GM12875 (cell line): ENCODE measurements around the gene DENND1C.

ENCODE experiments used
- H3K4me3 ChIP-seq: one replicate; pipeline ENCODE4 v1.5.1; 2011; ENCODE audit warnings: low read depth, low read length, control low read depth
- TF ChIP-seq, protein P1 (sequence below): IDR thresholded peaks from 2 replicates; pipeline ENCODE4 v1.5.1; 2011; ENCODE audit warnings: low read depth, mild to moderate bottlenecking, control low read depth, inconsistent platforms, low read length, moderate library complexity, borderline replicate concordance; ENCODE audit not compliant: insufficient read depth

DENND1C gene

GRCh38 chr19:6501740-6502648 lies 20.4 kb upstream of the DENND1C start, which contains the start of gene TUBB4A:
Gene TUBB4A (minus strand): TSS chr19:6502309. CDS start chr19:6502212, 97 bp downstream.
- TF ChIP-seq, protein P1, sequence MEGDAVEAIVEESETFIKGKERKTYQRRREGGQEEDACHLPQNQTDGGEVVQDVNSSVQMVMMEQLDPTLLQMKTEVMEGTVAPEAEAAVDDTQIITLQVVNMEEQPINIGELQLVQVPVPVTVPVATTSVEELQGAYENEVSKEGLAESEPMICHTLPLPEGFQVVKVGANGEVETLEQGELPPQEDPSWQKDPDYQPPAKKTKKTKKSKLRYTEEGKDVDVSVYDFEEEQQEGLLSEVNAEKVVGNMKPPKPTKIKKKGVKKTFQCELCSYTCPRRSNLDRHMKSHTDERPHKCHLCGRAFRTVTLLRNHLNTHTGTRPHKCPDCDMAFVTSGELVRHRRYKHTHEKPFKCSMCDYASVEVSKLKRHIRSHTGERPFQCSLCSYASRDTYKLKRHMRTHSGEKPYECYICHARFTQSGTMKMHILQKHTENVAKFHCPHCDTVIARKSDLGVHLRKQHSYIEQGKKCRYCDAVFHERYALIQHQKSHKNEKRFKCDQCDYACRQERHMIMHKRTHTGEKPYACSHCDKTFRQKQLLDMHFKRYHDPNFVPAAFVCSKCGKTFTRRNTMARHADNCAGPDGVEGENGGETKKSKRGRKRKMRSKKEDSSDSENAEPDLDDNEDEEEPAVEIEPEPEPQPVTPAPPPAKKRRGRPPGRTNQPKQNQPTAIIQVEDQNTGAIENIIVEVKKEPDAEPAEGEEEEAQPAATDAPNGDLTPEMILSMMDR: no peak
- peak within 1 kb of the TSS; percentile 48 for H3K4me3 ChIP-seq

GRCh38 chr19:6500837-6501739 lies 19.5 kb upstream of the DENND1C start:
- no peak overlapping the region for H3K4me3 ChIP-seq
- TF ChIP-seq, protein P1: no peak

DNA sequence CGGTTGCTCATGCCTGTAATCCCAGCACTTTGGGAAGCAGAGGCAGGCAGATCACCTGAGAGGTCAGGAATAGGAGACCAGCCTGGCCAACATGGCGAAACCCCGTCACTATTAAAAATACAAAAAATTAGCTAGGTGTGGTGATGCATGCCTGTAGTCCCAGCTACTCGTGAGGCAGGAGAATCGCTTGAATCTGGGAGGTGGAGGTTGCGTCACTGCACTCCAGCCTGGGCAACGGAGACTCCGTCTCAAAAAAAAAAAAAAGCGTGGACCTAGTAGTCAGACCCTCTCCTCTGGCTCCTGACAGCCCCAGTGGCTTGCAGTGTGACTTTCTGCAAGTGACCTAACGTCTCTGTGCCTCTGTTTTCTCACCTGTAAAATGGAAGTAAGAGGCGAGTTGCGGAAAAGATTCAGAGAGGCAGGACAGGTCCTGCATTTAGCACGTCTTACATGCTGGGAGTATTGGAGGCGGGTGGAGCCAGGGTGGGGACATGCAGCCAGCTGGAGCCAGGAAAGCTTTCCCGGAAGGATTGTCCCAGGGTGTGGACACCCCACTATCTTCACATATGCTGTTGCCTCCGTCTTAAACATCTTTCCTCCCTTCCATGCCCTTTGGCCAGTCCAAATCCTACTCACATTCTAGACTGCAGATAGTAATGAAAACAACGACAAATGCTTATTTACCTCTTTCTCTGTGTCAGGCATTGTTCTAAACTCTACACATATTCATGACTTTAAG lies 17.6 kb upstream of the DENND1C start:
- no peak overlapping the region for H3K4me3 ChIP-seq
- TF ChIP-seq, protein P1: no peak

DNA sequence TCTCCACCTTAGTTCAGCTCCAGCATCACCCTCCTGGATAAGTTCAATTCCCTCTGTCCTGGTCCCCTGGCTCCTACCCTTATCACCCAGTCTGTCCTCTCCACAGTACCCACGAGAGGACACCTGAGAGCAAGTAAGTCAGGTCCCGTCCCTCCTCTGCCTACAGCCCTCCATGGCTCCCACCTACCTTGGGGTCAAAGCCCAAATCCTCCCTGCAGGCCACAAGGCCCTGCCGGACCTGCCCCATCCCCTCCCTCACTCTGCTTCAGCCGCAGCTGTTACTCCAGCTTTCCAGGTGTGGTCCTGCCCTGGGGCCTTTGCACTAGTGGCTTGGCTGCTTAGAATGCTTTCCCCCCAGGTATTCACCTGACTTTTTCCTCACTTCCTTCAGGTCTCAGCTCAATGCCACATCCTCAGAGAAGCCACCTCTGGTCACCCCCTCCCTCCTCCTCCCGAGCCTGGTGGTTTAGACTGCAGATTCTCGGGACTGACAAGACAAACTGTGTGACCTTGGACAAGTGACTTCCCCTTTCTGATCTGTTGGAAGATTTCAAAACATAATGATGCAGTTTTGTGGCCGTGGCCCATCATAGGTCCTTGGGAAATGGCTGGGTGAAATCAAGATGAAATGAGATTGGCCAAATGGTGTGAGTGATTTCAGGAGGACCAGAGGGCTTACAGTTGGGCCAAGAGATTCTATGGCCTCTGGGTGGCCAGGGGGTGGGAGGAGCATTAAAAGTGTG lies 16.9 kb upstream of the DENND1C start:
- TF ChIP-seq, protein P1: no peak
- H3K4me3 ChIP-seq: no peak overlapping the region

DNA sequence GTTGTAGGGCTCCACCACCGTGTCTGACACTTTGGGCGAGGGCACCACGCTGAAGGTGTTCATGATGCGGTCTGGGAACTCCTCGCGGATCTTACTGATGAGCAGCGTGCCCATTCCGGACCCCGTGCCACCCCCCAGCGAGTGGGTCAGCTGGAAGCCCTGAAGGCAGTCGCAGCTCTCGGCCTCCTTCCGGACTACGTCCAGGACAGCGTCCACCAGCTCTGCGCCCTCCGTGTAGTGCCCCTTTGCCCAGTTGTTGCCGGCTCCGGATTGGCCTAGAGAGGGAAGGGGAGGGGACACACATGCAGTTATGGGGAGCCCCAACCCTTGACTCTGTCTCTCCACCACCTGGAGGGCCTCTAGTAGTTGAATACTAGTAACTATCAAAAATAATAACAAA lies 14.4 kb upstream of the DENND1C start:
- TF ChIP-seq, protein P1: no peak
- no peak overlapping the region for H3K4me3 ChIP-seq

- no peak overlapping the region for H3K4me3 ChIP-seq
- TF ChIP-seq, protein P1: no peak
These were observed 12.9 kb upstream of the DENND1C start for GRCh38 chr19:6494438-6495036.
